MM.1S (cell line): ENCODE data around the gene NCAN.

Experiments used
- EZH2 ChIP-seq: fragments of 300-600 bp; sonication (generic); optimal IDR thresholded peaks from 2 replicates; pipeline ENCODE3; 2017; ENCODE audit warnings: low read depth, mild to moderate bottlenecking, antibody characterized with exemption, low read length, mixed read lengths
- EZH2phosphoT487 ChIP-seq: fragments of 300-600 bp; sonication (generic); IDR thresholded peaks from 2 replicates; pipeline ENCODE4 v1.6.1; 2018; ENCODE audit warnings: antibody characterized with exemption, low read length
- TF ChIP-seq, protein P1 (sequence below): fragments of 300-600 bp; sonication (generic); IDR thresholded peaks from 2 replicates; pipeline ENCODE4 v1.5.1; 2016; ENCODE audit warnings: antibody characterized with exemption, low read length, mixed read lengths

DNA sequence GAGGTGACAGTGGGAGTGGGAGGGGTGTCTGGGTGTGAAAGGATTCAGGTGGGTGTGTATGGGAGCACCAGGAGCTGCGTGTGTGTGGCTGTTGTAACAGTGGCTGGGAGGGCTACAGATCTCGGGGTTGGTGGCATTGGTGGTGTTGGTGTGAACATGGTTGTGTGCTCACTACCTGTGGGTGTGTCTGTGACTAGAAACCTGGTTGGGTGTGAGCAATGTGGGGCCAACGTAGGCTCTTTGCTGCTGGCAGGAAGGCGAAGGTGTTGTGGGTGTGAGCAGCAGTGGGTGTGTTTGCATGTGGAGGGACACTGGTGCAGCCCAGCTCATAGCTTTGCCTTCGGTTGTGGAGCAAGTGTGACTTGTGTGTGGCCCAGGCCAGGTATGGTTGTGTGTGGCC is 4.8 kb upstream of the NCAN start:
- TF ChIP-seq, protein P1, sequence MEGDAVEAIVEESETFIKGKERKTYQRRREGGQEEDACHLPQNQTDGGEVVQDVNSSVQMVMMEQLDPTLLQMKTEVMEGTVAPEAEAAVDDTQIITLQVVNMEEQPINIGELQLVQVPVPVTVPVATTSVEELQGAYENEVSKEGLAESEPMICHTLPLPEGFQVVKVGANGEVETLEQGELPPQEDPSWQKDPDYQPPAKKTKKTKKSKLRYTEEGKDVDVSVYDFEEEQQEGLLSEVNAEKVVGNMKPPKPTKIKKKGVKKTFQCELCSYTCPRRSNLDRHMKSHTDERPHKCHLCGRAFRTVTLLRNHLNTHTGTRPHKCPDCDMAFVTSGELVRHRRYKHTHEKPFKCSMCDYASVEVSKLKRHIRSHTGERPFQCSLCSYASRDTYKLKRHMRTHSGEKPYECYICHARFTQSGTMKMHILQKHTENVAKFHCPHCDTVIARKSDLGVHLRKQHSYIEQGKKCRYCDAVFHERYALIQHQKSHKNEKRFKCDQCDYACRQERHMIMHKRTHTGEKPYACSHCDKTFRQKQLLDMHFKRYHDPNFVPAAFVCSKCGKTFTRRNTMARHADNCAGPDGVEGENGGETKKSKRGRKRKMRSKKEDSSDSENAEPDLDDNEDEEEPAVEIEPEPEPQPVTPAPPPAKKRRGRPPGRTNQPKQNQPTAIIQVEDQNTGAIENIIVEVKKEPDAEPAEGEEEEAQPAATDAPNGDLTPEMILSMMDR, result no peak
- TF ChIP-seq EZH2phosphoT487, result no peak
- no peak for TF ChIP-seq EZH2
